TTC549 (cell line): ENCODE results near the gene ANKRD61.
A peak's percentile ranks its signal among the peaks of the same experiment; 100 is the strongest.
"Not testable (repeated sequence)": the region's sequence is repeated elsewhere in the genome, so short reads cannot be mapped to it uniquely, and the experiment has no call there.

Source experiments
- FAIRE-seq: peaks from 2 replicates; lab custom pipeline; 2012; peaks lifted over from hg19 to GRCh38; lab: Jason Lieb, UNC

ANKRD61 gene

GRCh38 chr7:6030988-6031387 is at the start of gene ANKRD61:
ANKRD61 (plus strand) TSS chr7:6031376; CDS start chr7:6031376, 0 bp downstream.
- FAIRE-seq: no peak

GRCh38 chr7:5987061-5987460 is 44.1 kb upstream of the ANKRD61 start:
- FAIRE-seq: not testable (repeated sequence)

GRCh38 chr7:5997210-5997808 is 33.9 kb upstream of the ANKRD61 start:
- FAIRE-seq: peak; percentile 88

GRCh38 chr7:6007386-6007785 is 23.8 kb upstream of the ANKRD61 start:
- FAIRE-seq: no peak

GRCh38 chr7:6007835-6008590 is 23.2 kb upstream of the ANKRD61 start:
- not testable (repeated sequence) for FAIRE-seq

- FAIRE-seq: peak; percentile 80
These were observed 22.2 kb upstream of the ANKRD61 start, which contains the start of the genes AIMP2 and PMS2 for GRCh38 chr7:6008668-6009611. AIMP2 (plus strand) TSS chr7:6009272; CDS start chr7:6009364, 92 bp downstream. PMS2 (minus strand) TSS chr7:6009049; CDS start chr7:6009019, 30 bp downstream.

GRCh38 chr7:6010370-6010769 is 20.8 kb upstream of the ANKRD61 start:
- not testable (repeated sequence) for FAIRE-seq

- FAIRE-seq: no peak
These were observed 19.6 kb upstream of the ANKRD61 start for GRCh38 chr7:6011541-6011940.

GRCh38 chr7:6012355-6013104 is 18.6 kb upstream of the ANKRD61 start:
- FAIRE-seq: no peak

GRCh38 chr7:6015917-6016652 is 15.1 kb upstream of the ANKRD61 start:
- FAIRE-seq: no peak

- FAIRE-seq: no peak
These were observed 14.6 kb upstream of the ANKRD61 start for GRCh38 chr7:6016653-6016966.

GRCh38 chr7:6020371-6021286 is 10.5 kb upstream of the ANKRD61 start:
- no peak for FAIRE-seq

- FAIRE-seq: no peak
These were observed 8.5 kb upstream of the ANKRD61 start for GRCh38 chr7:6022707-6023106.

- no peak for FAIRE-seq
These were observed 7.2 kb upstream of the ANKRD61 start for GRCh38 chr7:6023974-6024435.

- no peak for FAIRE-seq
These were observed 5.0 kb upstream of the ANKRD61 start for GRCh38 chr7:6026011-6026819.

- FAIRE-seq: no peak
These were observed 4.3 kb upstream of the ANKRD61 start for GRCh38 chr7:6026820-6027311.

GRCh38 chr7:6027806-6028365 is 3.3 kb upstream of the ANKRD61 start:
- no peak for FAIRE-seq

GRCh38 chr7:6028563-6028962 is 2.6 kb upstream of the ANKRD61 start:
- no peak for FAIRE-seq

GRCh38 chr7:6031567-6031966 is 391 bp downstream of the ANKRD61 start:
- FAIRE-seq: no peak
